ENCODE measurements around the gene C9orf72. TPM values are rescaled to one million over a fixed set of nuclear protein-coding genes. Genes with fewer than 3 reads are reported as not detected.

Gene C9orf72
- total and polyA plus RNA-seq, 9 of the 15 experiments (the other 6 are each of a cell fraction or from before 2014, with no cell fraction given) = 2.3 to 7.3 (median 4.1) TPM

- TF ChIP-seq PATZ1 (CRISPR knock-in tag; IDR thresholded peaks at IDR 0.05; ENCODE audit: borderline replicate concordance) (no peak), EWSR1 (IDR thresholded peaks at IDR 0.05; ENCODE audit: borderline replicate concordance, low read depth, partially characterized antibody) (no peak), RFX1 (IDR thresholded peaks at IDR 0.05) (no peak), TSC22D4 (tag; IDR thresholded peaks at IDR 0.05) (no peak), MCM2 (IDR thresholded peaks at IDR 0.05; ENCODE audit: low read depth) (no peak), ZNF778 (CRISPR knock-in tag; IDR thresholded peaks at IDR 0.05) (no peak), FOXM1 (IDR thresholded peaks at IDR 0.05; ENCODE audit: low read depth) (no peak), FOXM1 (CRISPR knock-in tag; IDR thresholded peaks at IDR 0.05; ENCODE audit: low read depth) (no peak), RBM22 (IDR thresholded peaks at IDR 0.05; ENCODE audit: low read depth, low read length, poor library complexity, severe bottlenecking) (no peak), REST (IDR thresholded peaks at IDR 0.05; ENCODE audit: borderline replicate concordance) (no peak), REST (CRISPR knock-in tag; IDR thresholded peaks at IDR 0.05; ENCODE audit: low read depth) (no peak), GATAD2B (IDR thresholded peaks at IDR 0.05; ENCODE audit: borderline replicate concordance) (no peak)
Observed at GRCh38 chr9:27589462-27589861, 16.2 kb upstream of the C9orf72 start (continued).

Measured in K562 (cell line).